Fibroblast of mammary gland (primary cell): Measurements from ENCODE around the gene PDE2A.
A peak's percentile ranks its signal among the peaks of the same experiment; 100 is the strongest.

ENCODE experiments used
- DNase-seq: peaks from one replicate; pipeline ENCODE4 v3.0.0-alpha.2; 2010; ENCODE audit warnings: low read depth
- H3K4me3 ChIP-seq: 2 replicates; pipeline ENCODE4 v1.5.1; 2011; ENCODE audit warnings: low read depth, mild to moderate bottlenecking, low read length, moderate library complexity; ENCODE audit not compliant: control insufficient read depth
- TF ChIP-seq, protein P1 (sequence below): conservative IDR thresholded peaks from 2 replicates; pipeline ENCODE4 v1.5.1; 2011; ENCODE audit warnings: low read depth, low read length, inconsistent platforms; ENCODE audit not compliant: control insufficient read depth, insufficient read depth

PDE2A gene

DNA sequence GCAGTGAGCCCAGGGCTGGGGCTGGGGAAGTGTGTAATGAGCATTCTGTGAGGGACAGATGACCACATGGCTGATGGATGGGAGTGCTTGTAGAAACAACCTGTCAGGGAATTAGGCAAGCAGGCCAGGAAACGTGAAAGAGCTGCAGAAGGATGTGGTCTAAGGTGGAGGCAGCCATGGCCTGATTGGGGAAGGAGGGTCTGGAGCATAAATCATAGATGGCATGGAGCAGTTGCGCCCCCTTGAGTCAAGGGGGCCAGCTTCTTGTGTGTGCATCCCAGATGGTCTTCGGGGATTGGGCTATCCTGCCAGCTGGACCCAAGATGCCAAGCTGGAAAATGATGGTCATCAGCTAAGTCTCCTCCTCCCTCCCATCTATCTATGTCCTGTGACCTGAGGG lies 120.5 kb downstream of the PDE2A start:
- no peak overlapping the region for H3K4me3 ChIP-seq
- DNase-seq = no peak
- TF ChIP-seq, protein P1, sequence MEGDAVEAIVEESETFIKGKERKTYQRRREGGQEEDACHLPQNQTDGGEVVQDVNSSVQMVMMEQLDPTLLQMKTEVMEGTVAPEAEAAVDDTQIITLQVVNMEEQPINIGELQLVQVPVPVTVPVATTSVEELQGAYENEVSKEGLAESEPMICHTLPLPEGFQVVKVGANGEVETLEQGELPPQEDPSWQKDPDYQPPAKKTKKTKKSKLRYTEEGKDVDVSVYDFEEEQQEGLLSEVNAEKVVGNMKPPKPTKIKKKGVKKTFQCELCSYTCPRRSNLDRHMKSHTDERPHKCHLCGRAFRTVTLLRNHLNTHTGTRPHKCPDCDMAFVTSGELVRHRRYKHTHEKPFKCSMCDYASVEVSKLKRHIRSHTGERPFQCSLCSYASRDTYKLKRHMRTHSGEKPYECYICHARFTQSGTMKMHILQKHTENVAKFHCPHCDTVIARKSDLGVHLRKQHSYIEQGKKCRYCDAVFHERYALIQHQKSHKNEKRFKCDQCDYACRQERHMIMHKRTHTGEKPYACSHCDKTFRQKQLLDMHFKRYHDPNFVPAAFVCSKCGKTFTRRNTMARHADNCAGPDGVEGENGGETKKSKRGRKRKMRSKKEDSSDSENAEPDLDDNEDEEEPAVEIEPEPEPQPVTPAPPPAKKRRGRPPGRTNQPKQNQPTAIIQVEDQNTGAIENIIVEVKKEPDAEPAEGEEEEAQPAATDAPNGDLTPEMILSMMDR = no peak

DNA sequence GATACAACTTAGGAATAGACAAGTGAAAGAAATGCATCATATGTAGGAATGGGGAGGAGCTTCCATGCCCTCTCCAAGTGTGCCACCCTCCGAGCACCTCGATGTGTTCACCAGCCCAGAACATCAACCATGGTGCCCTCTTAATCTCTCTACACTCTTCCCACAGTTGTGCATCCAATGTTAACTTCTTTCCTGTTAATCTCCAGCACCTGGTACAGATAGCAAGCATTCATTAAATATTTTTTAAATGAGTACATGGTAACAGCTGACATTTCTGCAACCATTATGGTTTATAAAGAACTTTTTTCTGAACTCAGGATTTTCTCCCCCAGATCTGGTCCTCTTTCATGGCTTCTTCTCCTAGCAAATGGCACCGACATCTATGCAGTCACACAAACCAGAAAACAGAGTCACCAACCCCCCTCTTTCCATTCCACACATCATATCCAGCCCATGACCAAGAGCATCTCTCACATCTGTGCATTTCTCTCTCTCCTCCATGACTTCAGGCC lies 121.8 kb downstream of the PDE2A start:
- H3K4me3 ChIP-seq = no peak overlapping the region
- no peak for DNase-seq

DNA sequence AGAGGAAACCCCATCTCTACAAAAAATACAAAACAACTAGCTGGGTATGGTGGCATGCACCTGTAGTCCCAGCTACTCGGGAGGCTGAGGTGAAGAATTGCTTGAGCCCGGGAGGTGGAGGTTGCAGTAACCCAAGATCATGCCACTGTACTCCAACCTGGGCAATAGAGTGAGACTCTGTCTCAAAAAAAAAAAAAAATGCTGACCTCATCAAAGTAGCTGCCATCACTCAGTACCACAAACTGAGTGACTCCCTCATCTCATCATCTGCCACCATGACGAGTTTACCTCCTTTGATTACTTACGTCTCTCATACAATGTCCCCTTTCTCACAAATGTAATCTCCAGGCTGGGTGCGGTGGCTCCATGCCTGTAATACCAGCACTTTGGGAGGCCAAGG lies 122.7 kb downstream of the PDE2A start:
- no peak for DNase-seq
- H3K4me3 ChIP-seq = no peak overlapping the region
- TF ChIP-seq, protein P1 = no peak

More for the DNA sequence above, 121.8 kb downstream of the PDE2A start:
- TF ChIP-seq, protein P1 = no peak

DNA sequence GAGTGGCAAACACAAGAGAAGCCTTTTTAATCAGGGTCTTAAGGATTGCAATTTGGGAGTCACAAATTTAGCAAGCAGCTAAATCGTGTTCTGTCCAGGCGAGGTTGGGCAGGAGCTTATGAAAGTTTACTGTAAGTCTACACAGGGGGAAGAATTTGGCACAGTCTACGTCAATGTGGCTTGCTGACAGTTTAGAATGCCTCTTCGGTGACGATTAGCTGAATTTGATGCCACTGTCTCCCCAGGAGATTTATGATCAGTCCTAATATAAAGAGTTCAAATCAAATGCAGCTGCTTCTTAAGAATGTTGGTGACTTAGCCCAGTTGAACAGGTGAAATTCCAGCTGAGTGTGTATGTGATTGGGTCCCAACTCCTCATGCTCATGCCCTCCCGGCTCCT lies 125.8 kb downstream of the PDE2A start:
- H3K4me3 ChIP-seq = no peak overlapping the region
- TF ChIP-seq, protein P1 = no peak
- DNase-seq = peak; percentile 39

DNA sequence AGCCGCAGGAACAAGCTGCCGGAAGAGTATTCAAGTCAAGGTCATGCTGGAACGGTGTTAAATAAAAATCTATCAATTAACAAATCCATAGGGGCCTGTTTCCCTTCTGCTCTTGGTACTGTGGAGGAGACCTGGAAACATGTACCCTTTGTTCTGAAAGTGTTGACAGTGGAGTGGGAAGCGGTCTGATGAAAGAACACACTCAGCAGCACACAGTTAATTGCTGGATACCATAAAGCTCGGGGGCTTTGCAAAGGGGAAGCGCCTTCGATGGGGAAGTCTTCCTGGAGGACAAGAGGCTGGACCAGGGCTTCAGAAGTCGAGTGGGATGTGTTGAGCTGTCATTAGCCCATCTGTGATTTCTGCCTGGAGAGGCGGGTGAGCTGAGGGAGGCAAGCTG lies 127.4 kb downstream of the PDE2A start:
- H3K4me3 ChIP-seq = no peak overlapping the region
- no peak for DNase-seq
- TF ChIP-seq, protein P1 = no peak

DNA sequence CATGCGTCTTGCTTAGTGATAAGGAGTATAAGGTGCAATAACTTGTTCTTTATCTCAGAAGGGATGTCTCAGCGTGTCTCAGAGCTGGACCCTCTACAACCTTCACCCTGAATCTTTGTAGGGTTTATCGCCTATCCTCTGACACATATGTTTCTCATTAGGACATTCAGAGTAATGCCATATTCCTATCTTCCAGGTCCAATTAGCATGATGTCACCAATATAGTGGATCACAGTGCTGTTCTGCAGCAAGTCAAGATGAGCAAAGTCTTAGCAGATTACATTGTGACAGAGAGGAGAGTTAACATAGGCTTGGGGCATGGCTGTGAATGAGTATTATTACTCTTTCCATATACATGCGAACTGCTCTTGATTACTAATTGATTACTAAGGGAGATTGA lies 129.6 kb downstream of the PDE2A start:
- TF ChIP-seq, protein P1 = no peak
- DNase-seq = no peak
- no peak overlapping the region for H3K4me3 ChIP-seq
